Measurements from ENCODE around the gene NFIX.

DNA sequence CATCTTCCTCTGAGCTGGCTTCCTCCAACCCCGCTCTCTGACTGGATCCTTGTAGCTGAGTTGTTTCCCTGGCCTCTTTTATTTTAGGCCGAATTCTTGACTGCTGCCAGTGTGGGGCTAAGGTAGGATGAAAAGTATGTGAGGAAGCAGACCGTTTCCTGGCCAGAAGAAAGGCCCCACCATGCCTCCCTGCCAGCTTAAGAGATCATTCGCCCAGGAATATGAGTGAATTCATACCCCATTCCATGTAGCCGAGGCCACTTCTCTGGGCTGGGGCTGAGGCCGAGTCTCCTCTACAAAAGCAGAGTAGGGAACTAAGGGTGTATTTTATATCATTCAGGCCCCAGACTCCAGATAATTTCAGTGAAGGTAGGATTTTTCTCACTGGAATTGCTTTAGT is 32.3 kb downstream of the NFIX start:
- TF ChIP-seq CTCF (optimal IDR thresholded peaks at IDR 0.05 in 1 of 3, IDR thresholded peaks at IDR 0.05 in 1 of 3, conservative IDR thresholded peaks at IDR 0.05 in 1 of 3; ENCODE audit: extremely low read depth in 1 of 3, insufficient read depth in 2 of 3, low read length in 3 of 3) (no peak), EZH2 (IDR thresholded peaks at IDR 0.05; ENCODE audit: low read length) (no peak)
